Neuronal stem cell (in vitro differentiated cells): ENCODE measurements around the gene CSNK1D.

Source experiments
- DNase-seq: peaks from one replicate; pipeline ENCODE4 v3.0.0-alpha.2; 2013; ENCODE audit warnings: low spot score
- H2AFZ ChIP-seq: one replicate; pipeline ENCODE4 v1.6.1; 2013; ENCODE audit warnings: mild to moderate bottlenecking, low read length, inconsistent platforms
- H2AK5ac ChIP-seq: 2 replicates; pipeline ENCODE4 v1.6.1; 2013; ENCODE audit warnings: low read depth, mild to moderate bottlenecking, inconsistent platforms, low read length, moderate library complexity, mixed read lengths
- H2BK120ac ChIP-seq: 2 replicates; pipeline ENCODE4 v1.6.1; 2013; ENCODE audit warnings: low read depth, mild to moderate bottlenecking, inconsistent platforms, low read length, moderate library complexity, mixed read lengths
- H2BK12ac ChIP-seq: one replicate; pipeline ENCODE4 v1.6.1; 2013; ENCODE audit warnings: low read length, inconsistent platforms
- H2BK15ac ChIP-seq: 2 replicates; pipeline ENCODE4 v1.6.1; 2013; ENCODE audit warnings: mild to moderate bottlenecking, low read length, inconsistent platforms, mixed read lengths
- H2BK5ac ChIP-seq: one replicate; pipeline ENCODE4 v1.6.1; 2013; ENCODE audit warnings: inconsistent platforms, mild to moderate bottlenecking, low read length, moderate library complexity
- H3K14ac ChIP-seq: one replicate; pipeline ENCODE4 v1.6.1; 2013; ENCODE audit warnings: low read length, inconsistent platforms
- H3K18ac ChIP-seq: 2 replicates; pipeline ENCODE4 v1.6.1; 2013; ENCODE audit warnings: low read length, inconsistent platforms
- H3K23ac ChIP-seq: 2 replicates; pipeline ENCODE4 v1.6.1; 2013; ENCODE audit warnings: low read depth, mild to moderate bottlenecking, mixed read lengths, low read length, inconsistent platforms; ENCODE audit not compliant: poor library complexity
- H3K27ac ChIP-seq: replicated peaks from 3 replicates; pipeline ENCODE4 v1.5.1; 2013; ENCODE audit warnings: low read length, inconsistent platforms
- H3K27me3 ChIP-seq, 3 experiments: 2 replicates each; pipeline ENCODE4 v1.6.1; 2013; ENCODE audit warnings: low read length in 3 of 3, mild to moderate bottlenecking in 2 of 3, inconsistent platforms in 1 of 3, low read depth in 1 of 3, mixed read lengths in 1 of 3, moderate library complexity in 1 of 3; ENCODE audit not compliant: control insufficient read depth in 3 of 3, insufficient read depth in 3 of 3
- H3K36me3 ChIP-seq, 2 donors: replicated peaks in 1 of 2; 2 replicates each; pipeline ENCODE4 v1.6.1; 2013; ENCODE audit warnings: low read length in 2 of 2; ENCODE audit not compliant: control insufficient read depth in 2 of 2, insufficient read depth in 2 of 2
- H3K4ac ChIP-seq: 2 replicates; pipeline ENCODE4 v1.6.1; 2013; ENCODE audit warnings: inconsistent platforms, mild to moderate bottlenecking, low read length, moderate library complexity
- H3K4me1 ChIP-seq, 2 donors: 1 replicate in 1 of 2; 2 replicates in 1 of 2; pipeline ENCODE4 v1.6.1; 2013; ENCODE audit warnings: low read length in 2 of 2, low read depth in 1 of 2; ENCODE audit not compliant: control insufficient read depth in 2 of 2, insufficient read depth in 1 of 2
- H3K4me2 ChIP-seq: one replicate; pipeline ENCODE4 v1.6.1; 2013; ENCODE audit warnings: mild to moderate bottlenecking, low read length, inconsistent platforms; ENCODE audit not compliant: insufficient read depth, poor library complexity, severe bottlenecking
- H3K4me3 ChIP-seq, 2 donors: 2 replicates each; pipeline ENCODE4 v1.5.1; 2013; ENCODE audit warnings: low read length in 2 of 2, mild to moderate bottlenecking in 2 of 2, inconsistent platforms in 1 of 2, moderate library complexity in 1 of 2
- H3K79me1 ChIP-seq: one replicate; pipeline ENCODE4 v1.6.1; 2013; ENCODE audit warnings: low read depth, mild to moderate bottlenecking, inconsistent platforms, low read length, moderate library complexity
- H3K9ac ChIP-seq: one replicate; pipeline ENCODE4 v1.6.1; 2013; ENCODE audit warnings: mild to moderate bottlenecking, low read depth, low read length, inconsistent platforms; ENCODE audit not compliant: poor library complexity
- H3K9me3 ChIP-seq, 2 donors: replicated peaks in 1 of 2; 2 replicates each; pipeline versions ENCODE3 to v1.6.1; 2013; ENCODE audit warnings: low read length in 2 of 2, mild to moderate bottlenecking in 2 of 2, inconsistent platforms in 1 of 2, low read depth in 1 of 2, mixed read lengths in 1 of 2, moderate library complexity in 1 of 2; ENCODE audit not compliant: control insufficient read depth in 2 of 2, insufficient read depth in 1 of 2
- H4K8ac ChIP-seq: one replicate; pipeline ENCODE4 v1.6.1; 2013; ENCODE audit warnings: low read depth, mild to moderate bottlenecking, inconsistent platforms, low read length, moderate library complexity
- H4K91ac ChIP-seq: one replicate; pipeline ENCODE4 v1.6.1; 2013; ENCODE audit warnings: low read length, low read depth, mild to moderate bottlenecking, inconsistent platforms; ENCODE audit not compliant: poor library complexity
- WGBS, 2 donors: extraction: QIAGEN DNeasy Blood & Tissue Kit; methylation state at CpG; one replicate each; pipeline ENCODE4 v1.1.7; 2013; ENCODE audit warnings: missing lambda C conversion rate in 2 of 2, mixed read lengths in 1 of 2; ENCODE audit not compliant: insufficient read length in 2 of 2, insufficient replicate concordance in 1 of 2; ENCODE audit errors: extremely low coverage in 2 of 2; 5-methylcytosine and 5-hydroxymethylcytosine counted together

Gene CSNK1D

GRCh38 chr17:82297280-82297713 lies 23.8 kb upstream of the CSNK1D start:
- no peaks in the 10 kb centered on the region for H3K9me3 ChIP-seq
- H2BK120ac ChIP-seq: no peak overlapping the region
- H2BK15ac ChIP-seq: peak overlapping the region; percentile 32
- peak overlapping the region; percentile 1 for H3K18ac ChIP-seq
- peaks cover 5 to 6% of the 10 kb centered on the region in 2 donors for H3K4me1 ChIP-seq
- H3K14ac ChIP-seq: peak overlapping the region; percentile 75
- H2AK5ac ChIP-seq: peak overlapping the region; percentile 22
- no CpG with 5 or more reads among the region's 19 CpGs for WGBS, 2 donors
- H2BK5ac ChIP-seq: no peak overlapping the region
- H3K79me1 ChIP-seq: no peaks in the 10 kb centered on the region
- no peak overlapping the region for H3K4ac ChIP-seq
- no peaks in the 10 kb centered on the region for H3K36me3 ChIP-seq
- no peak overlapping the region for H3K4me3 ChIP-seq
- peaks cover 0 to 4% (median 2%) of the 10 kb centered on the region in 3 experiments for H3K27me3 ChIP-seq
- no peak overlapping the region for H4K8ac ChIP-seq
- H2AFZ ChIP-seq: no peak overlapping the region
- DNase-seq: no peak
- no peak overlapping the region for H3K27ac ChIP-seq
- H3K4me2 ChIP-seq: no peak overlapping the region
- no peak overlapping the region for H3K23ac ChIP-seq
- peak overlapping the region; percentile 87 for H2BK12ac ChIP-seq
- no peak overlapping the region for H3K9ac ChIP-seq
- H4K91ac ChIP-seq: no peak overlapping the region

- no peak overlapping the region for H2BK5ac ChIP-seq
- no peak overlapping the region for H3K23ac ChIP-seq
- H3K27me3 ChIP-seq: peaks cover 0 to 3% (median 2%) of the 10 kb centered on the region in 3 experiments
- no peak overlapping the region for H2AFZ ChIP-seq
- DNase-seq: no peak
- H3K79me1 ChIP-seq: no peaks in the 10 kb centered on the region
- H3K18ac ChIP-seq: peak overlapping the region; percentile 1
- no peak overlapping the region for H3K27ac ChIP-seq
- no peak overlapping the region for H2BK120ac ChIP-seq
- no peak overlapping the region for H2AK5ac ChIP-seq
- no peak overlapping the region for H3K4me2 ChIP-seq
- H2BK12ac ChIP-seq: no peak overlapping the region
- no peak overlapping the region for H3K4me3 ChIP-seq
- no peak overlapping the region for H2BK15ac ChIP-seq
- no peaks in the 10 kb centered on the region for H3K9me3 ChIP-seq
- no peak overlapping the region for H3K9ac ChIP-seq
- no peak overlapping the region for H3K14ac ChIP-seq
- no peaks in the 10 kb centered on the region for H3K36me3 ChIP-seq
- no peak overlapping the region for H4K8ac ChIP-seq
- H4K91ac ChIP-seq: no peak overlapping the region
- H3K4me1 ChIP-seq: peaks cover 5 to 10% of the 10 kb centered on the region in 2 donors
- WGBS, 2 donors: no CpG with 5 or more reads among the region's 7 CpGs
- no peak overlapping the region for H3K4ac ChIP-seq
Observed at GRCh38 chr17:82296511-82297279, 23.2 kb upstream of the CSNK1D start.

- Histone ChIP-seq H3K4me2 (no peak overlapping the region), H4K91ac (no peak overlapping the region), H3K9ac (no peak overlapping the region), H3K4me3 (no peak overlapping the region), H4K8ac (no peak overlapping the region), H2AFZ (no peak overlapping the region), H3K27ac (no peak overlapping the region), H3K27me3 (peaks cover 0 to 3% (median 2%) of the 10 kb centered on the region in 3 experiments), H3K36me3 (no peaks in the 10 kb centered on the region), H3K14ac (no peak overlapping the region), H3K9me3 (no peaks in the 10 kb centered on the region), H3K23ac (no peak overlapping the region), H2BK5ac (no peak overlapping the region), H3K4ac (no peak overlapping the region), H3K4me1 (peaks cover 5 to 10% of the 10 kb centered on the region in 2 donors), H3K18ac (no peak overlapping the region), H2BK15ac (no peak overlapping the region), H2AK5ac (no peak overlapping the region), H3K79me1 (no peaks in the 10 kb centered on the region), H2BK12ac (no peak overlapping the region), H2BK120ac (no peak overlapping the region)
- WGBS, 2 donors: no CpG with 5 or more reads among the region's 4 CpGs
- DNase-seq: no peak
Observed at GRCh38 chr17:82295472-82295814, 21.9 kb upstream of the CSNK1D start.

- Histone ChIP-seq H3K36me3 (no peaks in the 10 kb centered on the region), H3K18ac (no peak overlapping the region), H3K9ac (no peak overlapping the region), H3K4me3 (no peak overlapping the region), H2BK15ac (no peak overlapping the region), H2BK120ac (no peak overlapping the region), H4K91ac (no peak overlapping the region), H2AK5ac (no peak overlapping the region), H4K8ac (no peak overlapping the region), H2BK12ac (no peak overlapping the region), H3K4ac (no peak overlapping the region), H3K14ac (no peak overlapping the region), H2AFZ (no peak overlapping the region), H3K79me1 (no peaks in the 10 kb centered on the region), H3K4me2 (no peak overlapping the region), H2BK5ac (no peak overlapping the region), H3K27me3 (peaks cover 0 to 3% (median 2%) of the 10 kb centered on the region in 3 experiments), H3K23ac (no peak overlapping the region), H3K4me1 (peaks cover 4 to 12% of the 10 kb centered on the region in 2 donors), H3K27ac (peak overlapping the region; percentile 69), H3K9me3 (no peaks in the 10 kb centered on the region)
- no peak for DNase-seq
- no CpG with 5 or more reads among the region's 15 CpGs for WGBS, 2 donors
Observed at GRCh38 chr17:82294064-82294773, 20.7 kb upstream of the CSNK1D start.
